ENCODE measurements around the gene ZMYND19.
"Not testable (repeated sequence)": the region's sequence is repeated elsewhere in the genome, so short reads cannot be mapped to it uniquely, and the experiment has no call there.

Gene ZMYND19

GRCh38 chr9:137552022-137552768 is 38.1 kb downstream of the ZMYND19 start:
- peak; percentile 29 for DNase-seq

DNA sequence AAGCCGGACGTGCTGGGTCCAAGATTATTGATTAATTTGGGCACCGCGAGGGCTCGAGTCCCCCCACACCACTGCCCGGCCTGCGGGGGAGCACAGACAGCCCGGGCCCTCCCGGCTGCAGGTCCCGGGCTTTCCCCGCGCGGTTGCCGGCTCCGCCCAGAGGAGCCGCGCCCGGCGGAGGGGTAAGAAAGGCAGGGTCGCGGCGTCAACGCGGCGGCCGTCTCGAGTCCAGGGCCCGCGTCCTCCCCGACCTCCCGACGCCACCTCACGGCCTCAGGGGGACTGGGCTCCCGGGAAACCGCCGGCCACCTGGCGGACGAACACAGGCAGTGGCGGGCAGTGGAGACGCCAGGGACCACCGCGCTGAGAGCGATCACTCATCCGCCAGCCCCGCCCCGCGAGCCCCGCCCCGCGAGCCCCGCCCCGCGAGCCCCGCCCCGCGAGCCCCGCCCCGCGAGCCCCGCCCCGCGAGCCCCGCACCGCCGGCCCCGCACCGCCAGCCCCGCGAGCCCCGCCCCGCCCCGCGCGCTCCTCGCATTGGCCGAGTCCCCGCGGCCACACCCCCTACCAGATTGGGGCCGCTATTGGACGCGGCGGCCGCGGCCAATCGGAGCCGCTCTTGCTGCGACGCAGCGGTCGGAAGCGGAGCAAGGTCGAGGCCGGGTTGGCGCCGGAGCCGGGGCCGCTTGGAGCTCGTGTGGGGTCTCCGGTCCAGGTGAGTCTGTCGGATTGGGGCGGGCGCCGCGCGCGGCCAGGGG is 38.9 kb downstream of the ZMYND19 start, which contains the start of gene MRPL41:
Gene MRPL41, plus strand, starts transcription at position 616 of the 758 bp plus-strand sequence. CDS start 203 bp downstream, outside the sequence.
- DNase-seq, result peak; percentile 90

DNA sequence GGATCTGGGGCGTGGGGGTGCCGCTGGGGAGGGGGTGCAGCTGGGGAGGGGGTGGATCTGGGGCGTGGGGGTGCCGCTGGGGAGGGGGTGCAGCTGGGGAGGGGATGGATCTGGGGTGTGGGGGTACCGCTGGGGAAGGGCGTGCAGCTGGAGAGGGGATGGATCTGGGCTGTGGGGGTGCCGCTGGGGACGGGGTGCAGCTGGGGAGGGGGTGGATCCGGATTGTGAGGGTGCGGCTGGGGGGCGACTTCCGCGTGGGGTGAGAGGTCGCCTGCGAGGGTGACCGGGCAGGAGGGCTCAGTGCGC is 39.4 kb downstream of the ZMYND19 start:
- DNase-seq, result not testable (repeated sequence)

GRCh38 chr9:137550231-137550621 is 40.1 kb downstream of the ZMYND19 start, which contains the start of gene PNPLA7:
TSS of gene PNPLA7 (minus strand) at chr9:137550402. CDS start at chr9:137550197, 205 bp downstream.
- peak; percentile 48 for DNase-seq

DNA sequence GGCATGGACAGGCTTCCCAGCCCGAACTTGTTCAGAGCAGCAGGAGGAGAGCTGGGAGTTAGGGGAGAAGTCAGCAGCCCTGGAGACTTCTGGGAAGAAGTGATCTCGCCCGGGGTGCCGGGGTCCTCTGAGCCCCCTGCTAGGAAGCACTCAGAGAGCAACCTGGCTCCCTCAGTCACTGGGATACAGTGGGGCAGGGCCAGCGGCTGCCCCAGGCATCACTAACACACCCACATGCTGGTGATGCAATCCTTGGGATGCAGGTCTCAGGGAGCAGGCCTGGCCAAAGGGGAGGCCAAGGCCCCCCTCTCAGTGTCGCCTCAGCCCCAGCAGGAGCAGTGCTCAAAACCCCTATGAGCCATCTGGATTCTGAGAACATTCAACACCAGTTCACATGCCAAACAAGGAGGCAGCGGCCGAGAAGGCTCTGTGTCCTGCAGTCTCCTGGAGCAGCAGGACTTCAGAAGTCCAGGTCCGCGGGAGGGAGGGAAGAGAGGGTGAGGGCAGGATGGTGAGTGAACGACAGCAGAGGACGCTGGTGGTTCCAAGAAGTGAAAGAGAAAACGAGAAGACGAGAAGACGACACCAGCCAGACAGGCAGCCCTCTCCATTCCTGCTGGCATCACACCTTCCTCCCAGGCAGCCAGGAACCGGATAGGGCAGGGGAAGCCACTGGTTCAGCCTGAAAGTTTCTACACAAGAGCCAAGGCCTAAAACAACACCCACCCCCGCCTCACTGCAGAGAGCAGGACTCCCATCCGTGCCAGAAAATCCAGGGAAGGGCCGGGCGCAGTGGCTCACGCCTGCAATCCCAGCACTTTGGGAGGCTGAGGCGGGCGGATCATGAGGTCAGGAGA is 42.4 kb downstream of the ZMYND19 start:
- no peak for DNase-seq

GRCh38 chr9:137545123-137545522 is 45.2 kb downstream of the ZMYND19 start:
- DNase-seq, result no peak

DNA sequence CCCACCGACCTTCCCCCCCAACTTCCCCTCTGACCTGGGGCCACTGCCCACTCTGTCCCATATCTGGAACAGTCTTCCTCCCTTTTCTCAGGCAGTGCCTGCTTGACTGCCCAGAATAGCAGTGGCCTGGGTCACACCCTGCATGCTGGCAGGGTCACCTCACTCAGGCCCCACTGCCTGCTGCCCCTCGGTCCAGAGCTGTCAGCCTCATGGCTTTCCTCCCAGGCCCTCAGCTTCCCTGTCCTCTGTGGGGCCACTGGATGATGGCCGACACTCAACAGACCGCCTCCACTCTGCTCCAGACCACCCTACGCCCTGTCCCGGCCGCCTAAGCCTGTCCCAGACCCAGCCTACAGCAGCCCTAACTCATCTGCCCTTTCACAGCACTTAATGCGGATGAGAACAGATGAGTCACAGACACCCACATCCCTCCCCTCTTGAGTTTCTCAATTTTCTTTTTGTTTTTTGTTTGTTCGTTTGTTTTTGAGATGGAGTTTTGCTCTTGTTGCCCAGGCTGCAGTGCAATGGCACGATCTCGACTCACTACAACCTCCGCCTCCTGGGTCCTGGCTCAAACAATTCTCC is 46.0 kb downstream of the ZMYND19 start:
- no peak for DNase-seq

DNA sequence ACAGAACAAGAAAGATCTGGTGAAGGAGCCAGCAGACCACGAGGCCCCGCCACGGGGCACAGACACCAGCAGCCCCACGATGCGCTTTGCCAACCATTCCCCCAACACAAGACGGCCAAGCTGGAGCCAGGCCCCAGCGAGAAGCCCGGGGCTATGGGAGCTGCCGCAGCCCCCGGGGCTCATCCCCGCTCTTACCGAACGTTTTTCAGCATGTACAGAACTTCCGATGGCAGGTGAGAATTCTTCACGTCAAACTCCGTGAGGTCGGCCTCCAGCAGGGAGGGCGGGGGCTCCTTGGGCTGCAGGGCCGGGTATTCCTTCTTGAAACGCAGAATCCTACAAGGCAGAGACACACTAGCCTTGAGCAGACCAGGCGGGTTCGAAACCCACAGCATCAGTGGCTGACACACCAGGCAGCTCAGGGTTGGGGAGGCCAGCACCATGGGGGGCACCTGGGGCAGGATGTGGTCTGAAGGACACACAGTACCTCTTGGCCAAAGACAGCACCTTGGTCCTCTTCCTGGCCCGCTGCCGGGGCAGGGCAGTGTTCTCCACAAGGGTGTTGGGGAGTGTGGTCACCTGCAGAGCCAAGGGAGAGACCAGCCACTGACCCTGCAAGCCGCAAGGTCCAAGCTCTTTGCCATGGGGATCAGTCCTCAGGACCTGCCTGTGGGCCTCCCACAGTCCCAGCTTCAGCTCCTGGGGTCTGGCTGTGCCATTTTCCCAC is 46.9 kb downstream of the ZMYND19 start:
- DNase-seq, result no peak

DNA sequence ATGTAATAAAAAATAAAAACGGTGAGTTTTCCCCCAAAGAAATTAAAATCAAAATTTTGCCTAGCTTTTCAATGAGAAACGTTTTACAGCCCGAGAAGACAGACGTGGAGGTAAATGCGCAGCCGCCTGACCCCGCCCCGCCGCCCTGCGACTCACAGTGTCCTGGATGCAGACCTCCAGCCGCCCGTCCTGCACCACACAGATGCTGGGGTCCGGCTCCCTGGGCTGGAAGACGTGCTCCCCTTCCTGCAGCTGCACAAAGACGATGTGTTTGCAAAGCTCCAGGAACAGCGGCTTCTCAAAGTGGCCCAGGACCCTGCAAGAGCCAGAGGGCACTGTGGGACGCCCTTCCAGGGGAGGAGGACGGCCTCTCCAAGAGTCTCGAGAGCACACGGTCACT is 47.8 kb downstream of the ZMYND19 start:
- no peak for DNase-seq

DNA sequence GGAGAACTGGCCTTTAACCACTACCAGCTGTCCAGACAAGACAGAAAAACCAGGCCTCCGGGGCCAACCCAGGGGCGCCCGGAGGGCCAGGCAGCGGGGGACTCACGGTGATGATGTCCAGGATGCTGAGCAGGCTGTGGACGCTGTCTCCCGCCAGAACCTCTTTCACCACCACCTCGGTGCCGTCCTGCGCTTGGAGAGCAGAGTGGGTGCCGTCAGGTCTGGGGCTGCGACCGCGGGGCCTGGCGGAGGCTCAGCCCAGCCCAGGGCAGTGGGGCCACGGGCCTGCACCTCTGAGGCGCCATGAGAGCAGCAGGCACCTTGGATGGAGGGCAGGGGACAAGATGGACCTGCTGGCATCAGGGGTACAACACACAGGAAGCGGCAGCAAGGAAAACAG is 49.8 kb downstream of the ZMYND19 start:
- DNase-seq, result no peak

GRCh38 chr9:137538058-137538457 is 52.3 kb downstream of the ZMYND19 start:
- no peak for DNase-seq

DNA sequence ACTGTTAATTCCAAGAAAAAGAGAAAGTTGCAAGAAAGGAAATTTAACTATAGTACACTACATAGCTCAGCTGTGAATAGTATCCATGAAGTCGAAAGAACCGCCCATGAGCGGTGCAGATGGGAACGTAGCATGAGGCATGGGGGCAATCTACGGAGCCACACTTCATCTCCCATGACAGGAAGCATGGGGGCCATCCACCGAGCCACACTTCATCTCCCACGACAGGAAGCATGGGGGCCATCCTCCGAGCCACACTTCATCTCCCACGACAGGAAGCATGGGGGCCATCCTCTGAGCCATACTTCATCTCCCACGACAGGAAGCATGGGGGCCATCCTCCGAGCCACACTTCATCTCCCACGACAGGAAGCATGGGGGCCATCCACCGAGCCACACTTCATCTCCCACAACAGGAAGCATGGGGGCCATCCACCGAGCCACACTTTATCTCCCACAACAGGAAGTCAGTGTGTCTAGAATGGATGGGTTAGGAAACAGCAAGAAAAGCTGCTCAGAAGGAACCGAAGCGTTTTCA is 53.6 kb downstream of the ZMYND19 start:
- not testable (repeated sequence) for DNase-seq

- DNase-seq, result no peak
These were observed 55.2 kb downstream of the ZMYND19 start for GRCh38 chr9:137535120-137535428.

- DNase-seq, result no peak
These were observed 55.8 kb downstream of the ZMYND19 start for GRCh38 chr9:137534256-137535119.

DNA sequence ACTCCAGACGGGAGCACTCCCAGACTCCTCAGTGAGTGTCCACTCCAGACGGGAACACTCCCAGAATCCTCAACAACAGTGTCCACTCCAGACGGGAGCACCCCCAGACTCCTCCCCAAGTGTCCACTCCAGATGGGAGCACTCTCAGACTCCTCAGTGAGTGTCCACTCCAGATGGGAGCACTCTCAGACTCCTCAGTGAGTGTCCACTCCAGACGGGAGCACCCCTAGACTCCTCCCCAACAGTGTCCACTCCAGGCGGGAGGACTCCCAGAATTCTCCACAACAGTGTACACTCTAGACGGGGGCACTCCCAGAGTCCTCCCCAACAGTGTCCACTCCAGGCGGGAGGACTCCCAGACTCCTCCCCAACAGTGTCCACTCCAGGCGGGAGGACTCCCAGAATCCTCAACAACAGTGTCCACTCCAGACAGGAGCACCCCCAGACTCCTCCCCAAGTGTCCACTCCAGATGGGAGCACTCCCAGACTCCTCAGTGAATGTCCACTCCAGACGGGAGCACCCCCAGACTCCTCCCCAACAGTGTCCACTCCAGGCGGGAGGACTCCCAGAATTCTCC is 57.3 kb downstream of the ZMYND19 start:
- DNase-seq, result not testable (repeated sequence)
